GM10248 (cell line): ENCODE data around the gene RHAG.

Source experiments
- CTCF ChIA-PET: fragments of 300-600 bp; sonication (Branson Sonifier 250); formaldehyde crosslinking; extraction: SDS; loops from one replicate; lab custom pipeline; 2021; ENCODE audit warnings: antibody characterized with exemption; lab: Yijun Ruan, JAX
- POLR2A ChIA-PET: fragments of 350-650 bp; sonication (Branson Sonifier 250); formaldehyde crosslinking; extraction: SDS; loops from one replicate; lab custom pipeline; 2020; ENCODE audit warnings: antibody characterized with exemption; lab: Yijun Ruan, JAX
- DNase-seq: peaks from one replicate; pipeline ENCODE4 v3.0.0; 2012; ENCODE audit errors: extremely low spot score
- CTCF ChIP-seq: IDR thresholded peaks from 2 replicates; pipeline ENCODE4 v1.5.1; 2012; ENCODE audit warnings: mild to moderate bottlenecking, low read depth; ENCODE audit errors: extremely low read depth, missing control alignments, control extremely low read depth

Gene RHAG

GRCh38 chr6:49636713-49637349 lies at the start of gene RHAG:
Gene RHAG, minus strand, starts transcription at chr6:49636839. Its CDS starts 27 bp downstream, at chr6:49636812.
- DNase-seq: no peak
- ChIA-PET POLR2A (no interaction called here), CTCF (interaction anchor here (0.8 kb wide), 1 partner anchor 14 kb away, joined by 3 read pairs; no protein-coding TSS in a partner anchor)
- no peak for TF ChIP-seq CTCF

- ChIA-PET POLR2A (no interaction called here), CTCF (interaction anchor here (1.2 kb wide), 2 partner anchors 8 to 20 kb away, joined by 3 to 5 read pairs; no protein-coding TSS in a partner anchor)
- DNase-seq: no peak
Measured at GRCh38 chr6:49676671-49677281, 40.1 kb upstream of the RHAG start.

GRCh38 chr6:49675816-49676215 lies 39.2 kb upstream of the RHAG start:
- no peak for DNase-seq
- no peak for TF ChIP-seq CTCF
- ChIA-PET CTCF (interaction anchor here (1.2 kb wide), 1 partner anchor 19 kb away, joined by 3 read pairs; no protein-coding TSS in a partner anchor), POLR2A (no interaction called here)

More at GRCh38 chr6:49676671-49677281, 40.1 kb upstream of the RHAG start:
- no peak for TF ChIP-seq CTCF

- ChIA-PET POLR2A (no interaction called here), CTCF (interaction anchor here (1.1 kb wide), 1 partner anchor 9 kb away, joined by 5 read pairs; no protein-coding TSS in a partner anchor)
- no peak for DNase-seq
- no peak for TF ChIP-seq CTCF
Measured at GRCh38 chr6:49668083-49668511, 31.5 kb upstream of the RHAG start.

GRCh38 chr6:49666930-49667757 lies 30.5 kb upstream of the RHAG start:
- TF ChIP-seq CTCF: no peak
- DNase-seq: no peak
- ChIA-PET CTCF (no interaction called here), POLR2A (no interaction called here)

- ChIA-PET POLR2A (no interaction called here), CTCF (no interaction called here)
- no peak for DNase-seq
- no peak for TF ChIP-seq CTCF
Measured at GRCh38 chr6:49666480-49666879, 29.8 kb upstream of the RHAG start.
